Measurements from ENCODE around the gene STEAP4.
"Not testable (repeated sequence)": the region's sequence is repeated elsewhere in the genome, so short reads cannot be mapped to it uniquely, and the experiment has no call there.

The STEAP4 gene

GRCh38 chr7:88312061-88312663, 5.5 kb upstream of the STEAP4 start:
- DNase-seq: no peak

DNA sequence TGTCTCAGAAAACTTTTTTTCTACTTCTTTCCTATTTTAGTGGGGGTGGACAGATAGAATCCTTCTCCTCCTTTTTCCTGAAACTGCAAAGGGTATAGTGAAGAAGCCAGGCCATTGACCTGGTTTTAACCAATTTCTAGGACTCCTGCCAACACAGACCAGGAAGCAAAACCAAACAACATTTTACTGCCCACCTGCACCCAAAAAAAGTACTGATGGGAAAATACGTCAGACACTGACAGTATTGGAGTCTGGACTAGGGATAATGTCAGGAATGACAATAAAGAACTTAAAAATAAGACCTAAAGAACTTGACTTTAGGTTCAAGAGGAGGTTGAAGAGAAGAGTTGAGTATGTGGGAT, 5.0 kb upstream of the STEAP4 start:
- no peak for DNase-seq

DNA sequence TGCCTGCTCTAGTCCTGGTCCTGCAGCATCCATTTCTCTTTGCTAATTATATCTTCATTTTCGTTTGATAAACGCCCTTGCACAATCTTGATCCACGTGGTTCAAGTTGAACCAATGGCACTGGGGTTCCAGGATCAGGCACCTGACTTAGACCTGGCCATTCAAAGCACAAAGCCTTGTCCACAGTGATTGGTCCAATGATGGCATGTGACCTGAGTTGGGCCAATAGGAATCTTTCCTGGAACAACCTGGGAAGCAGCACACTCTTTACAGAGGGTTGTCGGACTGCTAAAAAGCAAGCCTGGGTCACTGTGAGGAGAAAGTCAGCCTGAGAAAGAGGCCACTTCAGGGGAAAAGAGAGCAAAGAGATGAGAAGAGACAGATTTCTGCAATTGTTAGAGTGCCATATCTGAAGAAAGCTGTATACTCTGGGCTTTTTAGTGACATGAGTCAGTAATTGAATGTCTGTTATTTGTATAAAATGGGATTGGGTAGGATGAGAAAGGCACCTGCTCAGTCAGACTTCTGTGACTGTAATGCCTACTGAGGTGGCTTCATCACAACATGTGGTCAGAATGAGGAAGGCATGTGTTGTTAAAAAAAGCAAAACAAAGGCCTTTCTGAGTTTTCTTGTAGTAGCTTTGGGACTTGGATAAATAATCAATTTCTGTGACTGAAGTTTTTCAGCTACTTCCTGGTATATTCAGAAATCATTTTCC, 4.4 kb upstream of the STEAP4 start:
- no peak for DNase-seq

- no peak for DNase-seq
Observed at GRCh38 chr7:88309819-88310218, 3.1 kb upstream of the STEAP4 start.

DNA sequence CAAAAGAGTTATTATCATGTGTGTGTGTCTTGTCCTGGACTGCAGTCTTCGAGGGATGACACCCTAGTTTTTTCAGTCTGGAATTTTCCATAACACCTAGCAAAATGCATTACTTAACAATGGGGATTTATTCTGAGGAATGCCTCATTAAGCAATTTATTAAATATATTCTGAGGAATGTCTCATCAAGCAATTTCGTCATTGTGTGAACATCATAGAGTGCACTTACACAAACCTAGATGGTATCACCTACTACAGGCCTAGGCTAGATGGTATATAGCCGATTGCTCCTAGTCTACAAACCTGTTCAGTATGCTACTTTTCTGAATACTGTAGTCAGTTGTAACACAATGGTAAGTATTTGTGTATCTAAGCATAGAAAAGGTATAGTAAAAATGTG, 1.1 kb upstream of the STEAP4 start:
- no peak for DNase-seq

DNA sequence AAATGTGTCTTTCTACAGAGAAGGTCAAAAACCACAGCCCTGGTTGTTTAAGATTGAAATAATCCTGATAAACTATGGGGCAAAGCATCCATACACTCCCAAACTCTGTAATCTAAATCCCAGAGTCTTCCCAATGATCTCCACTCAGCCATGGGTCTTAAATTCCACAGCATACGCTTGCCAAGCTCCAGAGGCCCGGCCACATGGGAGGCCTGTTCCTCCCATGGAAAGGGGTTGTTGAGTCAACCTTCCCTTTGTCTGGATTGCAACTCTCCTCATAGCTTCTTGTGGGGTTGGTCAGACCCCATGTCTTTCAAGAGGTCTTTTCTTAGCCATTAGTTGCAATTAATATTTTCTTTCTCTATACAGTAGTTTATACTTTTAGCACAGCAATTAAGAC, 718 bp upstream of the STEAP4 start:
- DNase-seq: no peak

DNA sequence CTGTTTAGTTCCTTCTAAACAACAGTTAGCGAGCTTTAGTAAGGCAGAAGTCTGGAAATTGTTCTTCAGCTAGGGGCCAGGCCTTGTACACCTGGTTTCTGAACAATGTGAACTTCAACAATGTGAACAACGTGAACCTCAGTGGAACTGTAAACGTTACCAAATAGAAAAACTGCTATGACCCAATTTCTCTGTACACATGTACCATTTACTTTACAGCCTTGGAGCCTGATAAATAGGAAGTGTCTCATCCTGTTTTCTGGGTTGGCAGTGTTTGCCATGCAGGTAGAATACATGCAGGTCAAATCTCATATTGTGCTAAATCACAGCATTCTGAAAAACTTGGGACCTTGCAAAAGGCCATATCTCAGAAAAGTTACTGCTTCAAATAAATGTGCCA, 1.6 kb downstream of the STEAP4 start:
- DNase-seq: no peak

DNA sequence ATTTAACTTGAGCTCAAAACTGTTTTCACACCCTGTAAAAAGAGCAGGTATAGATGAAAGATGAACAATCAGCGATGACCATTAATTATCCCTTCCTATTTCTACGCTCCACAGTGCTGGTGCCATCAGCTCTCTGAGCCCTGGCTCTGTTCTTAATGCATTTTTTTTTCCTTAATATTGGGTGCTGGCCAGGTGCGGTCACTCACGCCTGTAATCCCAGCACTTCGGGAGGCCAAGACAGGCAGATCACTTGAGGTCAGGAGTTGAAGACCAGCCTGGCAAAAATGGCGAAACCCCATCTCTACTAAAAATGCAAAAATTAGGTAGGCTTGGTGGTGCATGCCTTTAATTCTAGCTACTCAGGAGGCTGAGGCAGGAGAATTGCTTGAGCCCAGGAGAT, 4.2 kb downstream of the STEAP4 start:
- DNase-seq: no peak

- no peak for DNase-seq
Observed at GRCh38 chr7:88301924-88302323, 4.8 kb downstream of the STEAP4 start.

DNA sequence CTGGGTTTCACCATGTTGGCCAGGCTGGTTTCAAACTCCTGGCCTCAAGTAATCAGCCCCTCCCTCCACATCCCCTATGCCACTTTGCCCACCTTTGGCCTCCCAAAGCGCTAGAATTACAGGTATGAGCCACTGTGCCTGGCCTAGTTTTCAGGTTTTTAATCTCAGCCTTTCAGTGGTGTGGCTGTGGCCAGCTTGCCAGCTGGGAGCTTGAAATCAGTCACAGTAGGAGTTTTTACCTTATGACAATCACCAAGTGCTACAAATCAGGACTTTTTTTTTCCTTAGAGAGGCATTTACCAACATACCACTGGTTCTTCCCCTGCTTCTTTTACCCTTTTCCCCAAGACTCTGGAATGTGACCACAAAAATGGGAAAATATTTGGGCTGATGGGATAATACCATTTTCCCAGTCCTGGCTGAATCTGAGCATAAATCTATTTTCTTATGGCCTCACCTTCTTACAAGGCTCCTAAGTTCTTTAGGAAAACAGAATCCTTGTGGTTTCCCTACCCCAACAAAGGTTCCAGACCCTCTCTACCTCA, 6.2 kb downstream of the STEAP4 start:
- no peak for DNase-seq

DNA sequence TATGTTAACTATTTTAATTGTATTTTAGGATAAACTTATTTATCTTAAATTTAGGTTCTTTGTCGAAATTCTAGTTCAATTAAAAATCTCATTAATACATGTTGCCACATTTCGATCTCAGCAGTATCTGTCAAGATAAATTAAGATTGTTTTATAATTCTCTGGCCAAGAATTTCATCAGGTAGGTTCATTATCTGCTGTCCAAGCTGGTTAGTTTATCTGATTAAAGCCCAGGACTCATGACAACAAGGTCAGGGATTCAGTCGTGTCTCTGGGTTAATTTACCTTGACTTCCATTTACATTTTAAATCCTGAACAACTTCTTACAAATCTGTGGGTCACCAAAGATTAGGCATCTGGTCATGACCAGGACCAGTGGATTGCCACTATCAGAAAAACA, 7.6 kb downstream of the STEAP4 start:
- DNase-seq: no peak

- DNase-seq: no peak
Observed at GRCh38 chr7:88293866-88294265, 12.8 kb downstream of the STEAP4 start.

DNA sequence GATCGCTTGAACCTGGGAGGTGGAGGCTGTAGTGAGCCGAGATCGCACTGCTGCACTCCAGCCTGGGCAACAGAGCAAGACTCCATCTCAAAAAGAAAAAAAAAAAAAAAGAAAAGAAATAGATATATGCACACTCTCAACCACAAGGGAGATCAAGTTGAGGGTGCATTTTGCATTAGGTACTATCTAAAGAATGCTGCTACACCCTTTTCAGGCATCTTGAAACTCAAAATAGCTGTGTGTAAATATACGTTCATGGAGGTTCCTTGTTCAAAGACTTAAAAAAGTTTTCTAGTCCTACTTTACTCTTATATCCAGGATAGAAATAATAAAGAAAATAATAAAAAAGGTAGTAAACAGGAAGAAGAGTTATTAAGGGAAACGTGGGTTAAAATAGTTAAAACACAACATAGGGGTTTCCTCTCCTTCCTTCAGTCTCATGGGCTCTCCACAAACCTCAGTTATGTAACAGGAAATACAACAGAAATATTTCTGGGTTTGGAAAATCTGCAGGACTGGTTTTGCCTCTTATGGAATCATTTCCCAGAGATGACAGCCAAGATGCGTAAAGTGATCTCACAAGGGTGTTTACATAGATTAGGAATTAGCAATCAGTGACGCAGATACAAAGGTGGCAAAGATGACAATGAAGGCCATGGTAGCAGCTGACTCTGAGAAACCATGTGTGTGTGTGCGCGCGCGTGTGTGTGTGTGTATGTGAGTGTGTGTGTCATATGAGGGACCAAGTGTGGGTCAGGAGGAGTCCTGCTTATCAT, 15.1 kb downstream of the STEAP4 start:
- DNase-seq: no peak

- no peak for DNase-seq
Observed at GRCh38 chr7:88290491-88290890, 16.2 kb downstream of the STEAP4 start.

- DNase-seq: no peak
Observed at GRCh38 chr7:88289564-88290025, 17.1 kb downstream of the STEAP4 start.

DNA sequence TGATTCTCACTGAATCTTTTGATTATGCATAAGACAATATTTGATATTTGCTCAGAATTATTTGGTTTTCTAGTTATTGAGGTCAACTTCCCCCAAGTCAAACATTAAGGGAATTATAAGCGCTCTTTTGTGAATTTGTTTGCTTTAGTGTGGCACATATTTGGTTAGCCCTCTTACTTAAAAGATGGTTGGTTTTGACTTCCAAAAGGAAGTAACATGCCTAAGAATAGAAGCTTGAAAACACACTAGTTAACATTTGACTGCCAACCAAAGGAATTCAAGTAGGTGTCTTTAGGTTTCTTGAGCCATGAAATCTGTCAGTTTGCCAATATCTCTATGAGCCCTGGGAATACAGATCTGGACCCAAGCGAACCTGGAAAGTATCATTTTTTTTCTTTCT, 24.9 kb downstream of the STEAP4 start:
- no peak for DNase-seq

DNA sequence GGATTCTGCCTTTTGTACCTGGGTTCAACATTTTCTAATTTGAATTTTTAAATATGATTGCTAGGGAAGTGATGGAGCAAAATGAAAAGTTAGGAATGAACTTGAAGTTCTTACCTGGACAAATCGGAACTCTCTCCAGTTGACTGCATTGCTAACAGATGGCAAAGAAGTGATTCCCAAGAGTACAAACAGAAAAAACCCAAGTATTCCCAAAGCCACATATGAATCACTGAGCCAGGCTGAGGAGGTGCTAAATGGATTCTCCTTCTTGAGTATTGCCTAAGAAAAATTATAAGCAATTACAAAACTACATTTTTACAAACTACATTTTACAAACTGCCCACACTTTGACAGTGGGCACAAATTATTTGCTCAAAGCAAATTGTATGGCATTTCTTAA, 25.9 kb downstream of the STEAP4 start:
- DNase-seq: no peak

DNA sequence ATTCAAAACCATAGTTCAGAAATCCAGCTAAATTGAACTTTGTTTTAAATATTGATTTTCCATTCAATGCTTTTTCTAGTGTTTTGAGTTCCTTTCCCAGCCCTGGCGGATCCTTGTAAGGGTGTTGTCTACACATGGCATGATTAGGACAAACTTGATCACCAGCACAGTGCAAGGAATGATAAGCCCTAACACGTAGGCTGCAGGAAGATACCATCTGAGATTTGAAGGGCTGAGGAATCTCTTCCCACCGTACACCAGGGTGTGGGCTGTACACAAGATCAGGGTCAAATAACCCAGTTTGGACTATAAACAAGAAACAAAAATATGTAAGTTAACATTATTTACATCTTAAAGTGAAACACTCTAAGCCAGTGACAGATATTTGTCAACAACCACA, 27.4 kb downstream of the STEAP4 start:
- DNase-seq: no peak

- DNase-seq: peak; percentile 96
Observed at GRCh38 chr7:88278881-88279280, 27.8 kb downstream of the STEAP4 start.

GRCh38 chr7:88276605-88277153, 30.0 kb downstream of the STEAP4 start:
- DNase-seq: no peak

GRCh38 chr7:88274856-88275255, 31.8 kb downstream of the STEAP4 start:
- not testable (repeated sequence) for DNase-seq

- peak; percentile 86 for DNase-seq
Observed at GRCh38 chr7:88269586-88269985, 37.1 kb downstream of the STEAP4 start.

- DNase-seq: peak; percentile 91
Observed at GRCh38 chr7:88268858-88269257, 37.8 kb downstream of the STEAP4 start.

GRCh38 chr7:88268051-88268450, 38.6 kb downstream of the STEAP4 start:
- DNase-seq: peak; percentile 66
